ENCODE data around the gene MPND.

MPND gene

DNA sequence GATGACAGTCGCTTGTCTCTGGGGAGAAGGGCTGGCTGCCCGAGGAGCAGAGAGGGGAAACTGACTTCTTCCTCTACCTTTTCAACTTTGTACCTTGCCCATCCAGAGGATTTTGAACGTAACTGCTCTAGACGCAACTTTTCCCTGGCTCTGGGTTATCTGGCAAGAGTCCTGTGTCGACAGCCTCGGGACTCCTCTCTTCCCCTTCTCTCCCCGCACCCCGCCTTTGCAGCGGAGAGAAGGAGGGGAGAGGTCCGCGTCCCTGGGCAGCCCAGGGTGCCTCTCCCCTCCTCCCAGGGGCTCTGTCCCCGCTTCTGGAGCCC is 56.4 kb downstream of the MPND start:
- Mint-ChIP-seq H3K4me3 (peak overlapping the region; percentile 96), H3K27ac (peak overlapping the region; percentile 93), H3K36me3 (ENCODE audit: low read depth) (peaks cover 50% of the 10 kb centered on the region), H3K9me3 (no peaks in the 10 kb centered on the region), H3K4me1 (ENCODE audit: low read depth) (peaks cover 68% of the 10 kb centered on the region), H3K27me3 (no peaks in the 10 kb centered on the region)
- intact Hi-C loops (cut with micrococcal nuclease) = loop anchor here (1.0 to 5.0 kb wide), 2 partner anchors 30 to 73 kb away; partner anchors contain the start of gene HDGFL2

DNA sequence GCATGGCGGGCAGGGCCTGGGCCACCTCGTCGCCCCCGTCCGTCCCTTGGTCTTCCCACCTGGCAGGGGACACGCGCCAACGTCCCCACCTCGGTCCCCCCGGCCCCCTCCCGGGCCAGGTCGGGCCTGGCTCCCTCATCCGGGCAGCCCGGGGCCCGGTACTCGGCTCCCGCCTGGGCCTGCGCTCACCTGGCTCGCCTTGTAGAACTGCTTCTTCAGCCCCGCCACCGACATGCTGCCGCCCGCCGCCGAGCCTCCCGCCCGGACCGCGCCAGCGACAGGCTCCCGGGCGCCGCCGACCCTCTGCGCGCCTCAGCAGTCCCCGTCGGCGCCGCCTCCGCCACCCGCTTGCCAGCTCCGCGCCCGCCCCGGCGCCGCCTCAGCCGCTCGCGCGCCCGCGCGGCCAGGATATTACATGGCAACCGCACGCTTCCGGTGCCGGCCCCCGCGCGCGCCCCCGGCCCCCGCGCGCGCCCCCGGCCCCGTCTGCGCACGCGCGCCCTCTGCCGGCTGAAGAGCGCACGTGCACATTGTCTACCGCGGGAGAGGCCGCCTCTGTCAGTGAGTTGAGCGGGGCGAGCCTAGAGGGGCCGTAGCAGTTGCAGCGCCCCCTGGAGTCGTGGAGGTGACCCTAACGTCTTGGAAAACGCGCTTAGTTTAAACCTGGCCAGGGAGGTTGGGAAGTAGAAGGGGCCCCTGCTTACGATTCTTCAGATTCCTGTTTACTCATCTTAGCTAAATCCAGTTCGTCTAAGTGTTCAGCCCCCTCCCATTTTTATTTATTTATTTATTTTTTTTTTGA is 57.0 kb downstream of the MPND start, which contains the start of gene SH3GL1:
SH3GL1 (minus strand) TSS at position 413 of the 802 bp plus-strand sequence; CDS start at position 234, 179 bp downstream.
- Mint-ChIP-seq H3K9me3 (no peaks in the 10 kb centered on the region), H3K4me1 (ENCODE audit: low read depth) (peaks cover 63% of the 10 kb centered on the region), H3K36me3 (ENCODE audit: low read depth) (peaks cover 45% of the 10 kb centered on the region), H3K27me3 (no peaks in the 10 kb centered on the region), H3K27ac (peak within 1 kb of the TSS; percentile 93), H3K4me3 (peak within 1 kb of the TSS; percentile 96)
- intact Hi-C loops (cut with micrococcal nuclease) = loop anchor here (1.0 to 5.0 kb wide), 2 partner anchors 31 to 72 kb away; partner anchors contain the start of gene HDGFL2

DNA sequence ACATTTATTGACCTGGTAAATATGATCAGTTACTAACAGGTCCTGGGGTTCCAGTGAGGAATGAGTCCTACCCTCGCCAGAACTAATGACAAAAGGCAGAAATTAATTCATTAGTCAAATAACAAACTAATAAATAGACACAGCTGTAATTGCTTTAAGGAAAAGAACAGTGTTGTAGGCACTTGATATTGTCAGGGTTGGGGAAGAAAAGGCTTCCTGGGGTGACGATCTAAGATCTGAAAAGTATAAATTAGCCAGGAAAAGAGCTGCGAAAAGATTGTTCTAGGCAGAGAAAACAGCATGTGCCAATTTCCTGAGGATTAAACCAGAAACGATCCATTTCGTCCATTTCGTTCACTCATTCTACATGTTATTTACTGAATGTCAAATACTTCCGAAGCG is 58.4 kb downstream of the MPND start:
- Mint-ChIP-seq H3K9me3 (no peaks in the 10 kb centered on the region), H3K36me3 (ENCODE audit: low read depth) (peaks cover 30% of the 10 kb centered on the region), H3K4me3 (peak overlapping the region; percentile 81), H3K4me1 (ENCODE audit: low read depth) (peaks cover 52% of the 10 kb centered on the region), H3K27me3 (no peaks in the 10 kb centered on the region), H3K27ac (peak overlapping the region; percentile 83)
- intact Hi-C loops (cut with micrococcal nuclease) = loop anchor here (2.0 to 5.0 kb wide), 2 partner anchors 55 to 71 kb away; partner anchors contain the start of genes HDGFL2 and UBXN6

- Mint-ChIP-seq H3K9me3 (no peaks in the 10 kb centered on the region), H3K27ac (peak within 1 kb of the TSS; percentile 83), H3K4me1 (ENCODE audit: low read depth) (peaks cover 46% of the 10 kb centered on the region), H3K4me3 (peak within 1 kb of the TSS; percentile 81), H3K27me3 (no peaks in the 10 kb centered on the region), H3K36me3 (ENCODE audit: low read depth) (peaks cover 24% of the 10 kb centered on the region)
- intact Hi-C loops (cut with micrococcal nuclease) = loop anchor here (2.0 to 5.0 kb wide), 2 partner anchors 54 to 70 kb away; partner anchors contain the start of genes HDGFL2 and UBXN6
Observed at GRCh38 chr19:4402171-4403004, 59.0 kb downstream of the MPND start, which contains the start of gene CHAF1A. TSS of gene CHAF1A (plus strand) at chr19:4402640. CDS start at chr19:4402763, 123 bp downstream.

DNA sequence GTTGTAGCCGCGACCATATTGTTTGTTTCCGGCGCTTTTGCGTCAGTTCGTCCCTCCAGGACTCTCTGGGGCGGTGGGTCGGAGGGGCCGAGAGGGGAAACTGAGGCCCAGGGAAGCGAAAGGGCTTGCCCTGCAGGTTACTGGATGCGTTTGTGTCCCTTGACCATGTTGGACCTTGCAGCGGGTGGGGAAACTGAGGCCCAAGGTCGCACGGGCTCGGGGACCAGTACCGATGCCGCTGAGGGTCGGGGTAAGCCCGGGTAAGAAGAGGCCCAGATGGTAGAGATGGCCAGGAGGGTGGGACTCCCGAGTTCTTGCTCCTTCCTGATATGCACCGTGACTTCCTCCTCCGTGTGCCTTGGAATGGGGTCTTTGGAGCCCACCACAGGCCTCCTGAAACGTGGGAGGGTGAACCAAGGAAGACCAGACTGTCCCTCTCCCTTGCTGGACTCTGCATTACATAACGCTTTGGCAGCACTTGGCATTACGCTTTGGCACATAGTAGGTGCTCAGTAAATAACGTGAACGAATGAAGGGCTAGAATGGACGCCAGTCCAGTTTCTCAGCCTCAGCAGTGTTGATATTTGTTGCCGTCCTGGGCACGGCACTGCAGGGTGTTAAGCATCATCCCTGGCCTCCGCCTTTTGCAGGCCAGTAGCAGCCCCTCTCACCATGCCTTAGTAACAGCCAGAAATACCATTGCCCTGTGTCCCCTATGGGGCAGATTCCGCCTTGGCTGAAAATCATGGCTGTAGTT is 59.8 kb downstream of the MPND start:
- Mint-ChIP-seq H3K4me3 (peak overlapping the region; percentile 81), H3K27ac (peak overlapping the region; percentile 83)

DNA sequence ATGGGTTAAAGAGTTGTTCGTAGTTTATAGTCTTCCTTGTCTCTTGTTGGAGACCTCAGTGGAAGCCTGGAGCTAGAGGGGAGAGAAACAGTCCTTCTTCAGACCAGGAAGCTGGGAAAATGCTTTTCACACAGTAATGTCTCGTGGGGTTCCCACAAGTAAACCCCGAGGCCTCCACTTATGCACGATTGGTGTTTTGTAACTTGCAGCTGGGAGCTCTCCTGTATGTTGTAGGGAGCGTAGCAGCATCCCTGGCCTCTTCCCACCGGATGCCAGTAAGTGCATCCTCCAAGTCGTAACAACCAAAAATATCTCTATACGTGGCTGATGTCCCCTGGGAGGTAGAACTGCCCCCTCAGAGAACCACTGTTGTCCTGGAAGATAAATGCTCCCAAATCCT is 62.6 kb downstream of the MPND start:
- H3K4me1 Mint-ChIP-seq (ENCODE audit: low read depth) = peaks cover 27% of the 10 kb centered on the region
- H3K36me3 Mint-ChIP-seq (ENCODE audit: low read depth) = peaks cover 13% of the 10 kb centered on the region
- no peaks in the 10 kb centered on the region for H3K9me3 Mint-ChIP-seq
- H3K27me3 Mint-ChIP-seq = no peaks in the 10 kb centered on the region
- no peak overlapping the region for H3K27ac Mint-ChIP-seq
- intact Hi-C loops (cut with micrococcal nuclease) = no loop called here
- no peak overlapping the region for H3K4me3 Mint-ChIP-seq

More for the DNA sequence above, 59.8 kb downstream of the MPND start:
- Mint-ChIP-seq H3K27me3 (no peaks in the 10 kb centered on the region), H3K4me1 (ENCODE audit: low read depth) (peaks cover 40% of the 10 kb centered on the region), H3K9me3 (no peaks in the 10 kb centered on the region), H3K36me3 (ENCODE audit: low read depth) (peaks cover 17% of the 10 kb centered on the region)
- intact Hi-C loops (cut with micrococcal nuclease) = loop anchor here (2.0 to 5.0 kb wide), 2 partner anchors 54 to 69 kb away; partner anchors contain the start of genes HDGFL2 and UBXN6

DNA sequence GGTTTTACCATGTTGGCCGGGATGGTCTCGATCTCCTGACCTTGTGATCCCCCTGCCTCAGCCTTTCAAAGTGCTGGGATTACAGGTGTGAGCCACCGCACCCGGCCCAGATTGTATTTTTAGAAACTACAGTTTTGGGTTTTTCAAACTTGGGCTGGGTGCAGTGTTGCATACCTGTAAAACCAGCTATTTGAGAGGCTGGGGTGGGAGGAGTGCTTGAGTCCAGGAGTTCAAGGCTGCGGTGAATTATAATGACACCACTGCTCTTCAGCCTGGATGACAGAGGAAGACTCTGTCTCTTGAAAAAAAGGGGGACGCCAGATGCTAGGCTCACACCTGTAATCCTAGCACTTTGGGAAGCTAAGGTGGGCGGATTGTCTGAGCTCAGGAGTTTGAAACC is 63.3 kb downstream of the MPND start:
- Mint-ChIP-seq H3K36me3 (ENCODE audit: low read depth) (peaks cover 13% of the 10 kb centered on the region), H3K27ac (no peak overlapping the region), H3K4me1 (ENCODE audit: low read depth) (peaks cover 20% of the 10 kb centered on the region), H3K9me3 (no peaks in the 10 kb centered on the region), H3K27me3 (no peaks in the 10 kb centered on the region), H3K4me3 (no peak overlapping the region)
- intact Hi-C loops (cut with micrococcal nuclease) = no loop called here

- Mint-ChIP-seq H3K27ac (no peak overlapping the region), H3K27me3 (no peaks in the 10 kb centered on the region), H3K9me3 (no peaks in the 10 kb centered on the region), H3K4me3 (no peak overlapping the region), H3K36me3 (ENCODE audit: low read depth) (peaks cover 31% of the 10 kb centered on the region), H3K4me1 (ENCODE audit: low read depth) (no peaks in the 10 kb centered on the region)
- intact Hi-C loops (cut with micrococcal nuclease) = no loop called here
Observed at GRCh38 chr19:4409123-4409933, 66.0 kb downstream of the MPND start.
